Breast epithelium (tissue), 4 donors: Measurements from ENCODE around the gene PRKG1. TPM values are rescaled to one million over a fixed set of nuclear protein-coding genes. Genes with fewer than 3 reads are reported as not detected.

ENCODE experiments used
- DNase-seq, 2 donors: peaks; one replicate each; pipeline ENCODE4 v3.0.0-alpha.2; 2019; ENCODE audit warnings: low spot score in 2 of 2
- H3K27ac ChIP-seq, 2 donors: fragments of 200-600 bp; sonication (generic) in 1 of 2; one replicate each; pipeline ENCODE4 v1.5.1; 2016 to 2019; ENCODE audit warnings: mild to moderate bottlenecking in 1 of 2
- H3K27me3 ChIP-seq, 2 donors: fragments of 200-600 bp; sonication (generic) in 1 of 2; one replicate each; pipeline versions ENCODE4 v1.5.1 to v1.6.0; 2017 to 2019; ENCODE audit warnings: control low read depth in 1 of 2, mild to moderate bottlenecking in 1 of 2
- H3K36me3 ChIP-seq: fragments of 200-600 bp; one replicate; pipeline ENCODE4 v1.5.1; 2019
- H3K4me1 ChIP-seq, 2 donors: fragments of 200-600 bp; sonication (generic); one replicate each; pipeline ENCODE4 v1.5.1; 2016 to 2019; ENCODE audit warnings: control low read depth in 1 of 2
- H3K4me3 ChIP-seq, 3 donors: fragments of 200-600 bp; sonication (generic); 1 replicate in 2 of 3; 2 replicates in 1 of 3; pipeline ENCODE4 v1.5.1; 2016 to 2019; ENCODE audit warnings: mild to moderate bottlenecking in 3 of 3, moderate library complexity in 2 of 3
- H3K9me3 ChIP-seq, 2 donors: fragments of 200-600 bp; sonication (generic) in 1 of 2; one replicate each; pipeline ENCODE4 v1.5.1; 2016 to 2019; ENCODE audit warnings: control low read depth in 1 of 2
- CTCF ChIP-seq, 3 donors: fragments of 450-650 bp; IDR thresholded peaks; one replicate each; pipeline ENCODE4 v1.5.1; 2016 to 2017; ENCODE audit warnings: antibody characterized with exemption in 3 of 3, mild to moderate bottlenecking in 3 of 3, moderate library complexity in 3 of 3
- POLR2A ChIP-seq: fragments of 450-650 bp; IDR thresholded peaks from one replicate; pipeline ENCODE4 v1.6.1; 2016; ENCODE audit warnings: antibody characterized with exemption, mild to moderate bottlenecking, moderate library complexity
- POLR2AphosphoS5 ChIP-seq, 3 donors: sonication (generic); formaldehyde crosslinking; IDR thresholded peaks; one replicate each; pipeline ENCODE4 v1.6.1; 2017; ENCODE audit warnings: antibody characterized with exemption in 3 of 3
- intact Hi-C: fragments of 100-400 bp; cut with DNase I; formaldehyde crosslinking; loops from one replicate; pipeline ENCODE4 v1.15.1; 2023; ENCODE audit warnings: low total_unique reads
- total RNA-seq, 3 donors: library from RNA; depleted of rRNA; stranded (reverse); fragments of >200 nt; gene quantifications; one replicate each; pipeline ENCODE4 v1.1.0, GENCODE V29; 2016

Gene PRKG1
- total RNA-seq, 3 donors from 2014 or later = 10.9 to 36.9 (median 19.7) TPM

GRCh38 chr10:51619365-51619764 is 545.1 kb downstream of the PRKG1 start:
- H3K4me1 ChIP-seq = no peaks in the 10 kb centered on the region
- no peaks in the 10 kb centered on the region for H3K9me3 ChIP-seq
- H3K27me3 ChIP-seq = no peaks in the 10 kb centered on the region
- TF ChIP-seq POLR2A (no peak), CTCF (IDR thresholded peaks at IDR 0.05) (no peak), POLR2AphosphoS5 (IDR thresholded peaks at IDR 0.05) (no peak)
- no peak overlapping the region for H3K4me3 ChIP-seq
- no peak for DNase-seq
- H3K27ac ChIP-seq = no peak overlapping the region
- intact Hi-C loops = no loop called here
- H3K36me3 ChIP-seq = no peaks in the 10 kb centered on the region

- TF ChIP-seq POLR2A = no peak
- TF ChIP-seq CTCF (IDR thresholded peaks at IDR 0.05) = no peak
- TF ChIP-seq POLR2AphosphoS5 (IDR thresholded peaks at IDR 0.05) = no peak
- H3K4me1 ChIP-seq = no peaks in the 10 kb centered on the region
- no peaks in the 10 kb centered on the region for H3K9me3 ChIP-seq
- no peak for DNase-seq
- no peaks in the 10 kb centered on the region for H3K36me3 ChIP-seq
- H3K27ac ChIP-seq = no peak overlapping the region
- no peaks in the 10 kb centered on the region for H3K27me3 ChIP-seq
- no peak overlapping the region for H3K4me3 ChIP-seq
- intact Hi-C loops = no loop called here
Observed at GRCh38 chr10:51620131-51620530, 545.8 kb downstream of the PRKG1 start.

GRCh38 chr10:51624013-51624412 is 549.7 kb downstream of the PRKG1 start:
- Histone ChIP-seq H3K27ac (no peak overlapping the region), H3K36me3 (no peaks in the 10 kb centered on the region), H3K4me3 (no peak overlapping the region), H3K27me3 (no peaks in the 10 kb centered on the region), H3K9me3 (no peaks in the 10 kb centered on the region), H3K4me1 (no peaks in the 10 kb centered on the region)
- intact Hi-C loops = no loop called here
- no peak for DNase-seq
- TF ChIP-seq CTCF (IDR thresholded peaks at IDR 0.05) = no peak
- TF ChIP-seq POLR2AphosphoS5 (IDR thresholded peaks at IDR 0.05) = no peak
- TF ChIP-seq POLR2A = no peak

- Histone ChIP-seq H3K9me3 (no peaks in the 10 kb centered on the region), H3K27ac (no peak overlapping the region), H3K4me3 (no peak overlapping the region), H3K4me1 (no peaks in the 10 kb centered on the region), H3K27me3 (no peaks in the 10 kb centered on the region), H3K36me3 (no peaks in the 10 kb centered on the region)
- no peak for TF ChIP-seq POLR2AphosphoS5 (IDR thresholded peaks at IDR 0.05)
- no peak for TF ChIP-seq POLR2A
- TF ChIP-seq CTCF (IDR thresholded peaks at IDR 0.05) = no peak
- no peak for DNase-seq
- intact Hi-C loops = no loop called here
Observed at GRCh38 chr10:51629934-51630639, 555.8 kb downstream of the PRKG1 start.

GRCh38 chr10:51630640-51631005 is 556.3 kb downstream of the PRKG1 start:
- Histone ChIP-seq H3K27me3 (no peaks in the 10 kb centered on the region), H3K4me1 (no peaks in the 10 kb centered on the region), H3K36me3 (no peaks in the 10 kb centered on the region), H3K27ac (no peak overlapping the region), H3K4me3 (no peak overlapping the region), H3K9me3 (no peaks in the 10 kb centered on the region)
- TF ChIP-seq POLR2A (no peak), CTCF (IDR thresholded peaks at IDR 0.05) (no peak)
- intact Hi-C loops = no loop called here
- no peak for DNase-seq
